CD4-positive, alpha-beta T cell treated with Interleukin-6 at 100 ng/mL for 8 hours (primary cell): ENCODE data around the gene OR56A1.

ENCODE experiments used
- DNase-seq: peaks from one replicate; pipeline ENCODE4 v3.0.0-alpha.2; 2020; ENCODE audit warnings: mixed read lengths, low spot score

OR56A1 gene

DNA sequence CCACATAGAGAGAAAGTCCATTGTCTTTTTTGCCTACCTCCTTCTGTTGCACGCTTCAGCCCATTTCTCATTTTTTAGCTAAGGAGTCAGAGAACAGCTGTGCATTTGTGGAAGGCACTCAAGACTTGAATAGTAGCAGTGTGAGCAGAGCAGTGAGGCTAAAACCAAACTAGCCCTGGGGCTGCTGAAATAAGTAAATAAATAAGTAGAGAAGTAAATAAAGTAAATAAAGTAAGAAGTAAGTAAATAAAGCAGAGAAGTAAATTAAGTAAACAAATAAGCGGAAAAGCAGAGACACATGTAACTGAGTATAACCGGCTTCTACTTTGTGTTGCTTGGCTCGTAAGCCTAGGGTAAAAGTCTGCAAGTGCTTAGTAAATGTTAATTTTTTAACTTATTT, 41.4 kb downstream of the OR56A1 start:
- DNase-seq = no peak

GRCh38 chr11:5986885-5987284, 43.7 kb downstream of the OR56A1 start, which contains the start of gene OR52L1:
Gene OR52L1, minus strand, starts transcription at chr11:5986985. Its CDS starts 55 bp downstream, at chr11:5986930.
- no peak for DNase-seq

- DNase-seq = no peak
Observed at GRCh38 chr11:5983443-5983842, 47.1 kb downstream of the OR56A1 start.

GRCh38 chr11:5973530-5973929, 57.0 kb downstream of the OR56A1 start:
- DNase-seq = no peak
